Panc1 (cell line): ENCODE results near the gene MTHFS. TPM values are rescaled to one million over a fixed set of nuclear protein-coding genes. Genes with fewer than 3 reads are reported as not detected.

Experiments used
- ATAC-seq: fragments of 200-7000 bp; cut with Tn5 transposase; 2 replicates; pipeline ENCODE4 v1.9.1; 2020; ENCODE audit warnings: mild to moderate bottlenecking, moderate library complexity
- BruUV-seq: library from RNA; stranded (reverse); fragments of 400-500 nt; replicated peaks from 2 replicates; lab custom pipeline; 2021; lab: Mats Ljungman, UMichigan
- CTCF ChIA-PET: fragments of 300-600 bp; sonication (Branson Sonifier 250); formaldehyde crosslinking; loops from one replicate; lab custom pipeline; 2022; ENCODE audit warnings: antibody characterized with exemption; lab: Charles Lee
- POLR2A ChIA-PET: fragments of 300-600 bp; sonication (Branson Sonifier 250); formaldehyde crosslinking; loops from one replicate; lab custom pipeline; 2022; ENCODE audit warnings: antibody characterized with exemption; lab: Charles Lee
- DNase-seq: peaks from one replicate; pipeline ENCODE4 v3.0.0-alpha.2; 2010; ENCODE audit warnings: low read depth, low spot score
- H3K27ac ChIP-seq: 2 replicates; pipeline ENCODE4 v1.5.1; 2011; ENCODE audit warnings: mild to moderate bottlenecking, low read length, inconsistent platforms
- H3K27me3 ChIP-seq: fragments of 200-500 bp; sonication (Bioruptor generic); 2 replicates; pipeline ENCODE4 v1.6.0; 2014; ENCODE audit warnings: low read length, inconsistent platforms; ENCODE audit not compliant: control insufficient read depth, insufficient read depth
- H3K36me3 ChIP-seq: fragments of 200-500 bp; sonication (Bioruptor generic); 2 replicates; pipeline ENCODE4 v1.5.1; 2014; ENCODE audit warnings: inconsistent platforms, mild to moderate bottlenecking, low read length, moderate library complexity; ENCODE audit not compliant: control insufficient read depth, insufficient read depth
- H3K4me1 ChIP-seq: 2 replicates; pipeline ENCODE4 v1.5.1; 2011; ENCODE audit warnings: inconsistent platforms, mild to moderate bottlenecking, low read length, moderate library complexity; ENCODE audit not compliant: control insufficient read depth, insufficient read depth
- H3K4me3 ChIP-seq, 2 experiments: 2 replicates each; pipeline ENCODE4 v1.5.1; 2011 to 2012; ENCODE audit warnings: low read depth in 2 of 2, low read length in 2 of 2, mild to moderate bottlenecking in 2 of 2, inconsistent platforms in 1 of 2, moderate library complexity in 1 of 2
- H3K9me3 ChIP-seq: fragments of 200-500 bp; sonication (Bioruptor generic); 2 replicates; pipeline ENCODE4 v1.5.1; 2014; ENCODE audit warnings: low read depth, mild to moderate bottlenecking, inconsistent platforms, low read length, moderate library complexity; ENCODE audit not compliant: control insufficient read depth, insufficient read depth
- POLR2AphosphoS5 ChIP-seq: IDR thresholded peaks from 2 replicates; pipeline ENCODE4 v1.6.1; 2012; ENCODE audit warnings: mild to moderate bottlenecking, low read depth, low read length, moderate library complexity
- SIN3A ChIP-seq: IDR thresholded peaks from 2 replicates; pipeline ENCODE4 v1.6.1; 2012; ENCODE audit warnings: low read depth, mild to moderate bottlenecking, low read length, moderate library complexity, borderline replicate concordance; ENCODE audit not compliant: insufficient read depth
- TCF7L2 ChIP-seq: IDR thresholded peaks from 2 replicates; pipeline ENCODE4 v1.6.1; 2011; ENCODE audit warnings: mild to moderate bottlenecking, low read depth, low read length, inconsistent platforms
- in situ Hi-C: cut with HindIII; loops from 2 replicates; pipeline ENCODE4 v1.10.0; 2016; ENCODE audit warnings: low sequenced_read_pairs, low pct_unique_long_range_greater_than_20kb
- intact Hi-C: fragments of 100-400 bp; cut with micrococcal nuclease; formaldehyde crosslinking; loops from one replicate; pipeline ENCODE4 v1.10.0; 2022; ENCODE audit not compliant: unreplicated experiment
- total RNA-seq: library from RNA; stranded (reverse); gene quantifications from one replicate; pipeline ENCODE4 v1.2.1, GENCODE V29; 2021; ENCODE audit not compliant: unreplicated experiment
- TF ChIP-seq, protein P1 (sequence below), 2 experiments: IDR thresholded peaks; 2 replicates each; pipeline ENCODE4 v1.6.1; 2011 to 2012; ENCODE audit warnings: low read depth in 2 of 2, control low read depth in 1 of 2, low read length in 1 of 2, mild to moderate bottlenecking in 1 of 2, moderate library complexity in 1 of 2; ENCODE audit not compliant: insufficient read depth in 1 of 2
- TF ChIP-seq, protein P2 (sequence below): fragments of 450-650 bp; IDR thresholded peaks from 2 replicates; pipeline ENCODE4 v1.5.1; 2017; ENCODE audit warnings: mild to moderate bottlenecking

Gene MTHFS
- total RNA-seq, 1 experiment from 2014 or later = 50.0 TPM

DNA sequence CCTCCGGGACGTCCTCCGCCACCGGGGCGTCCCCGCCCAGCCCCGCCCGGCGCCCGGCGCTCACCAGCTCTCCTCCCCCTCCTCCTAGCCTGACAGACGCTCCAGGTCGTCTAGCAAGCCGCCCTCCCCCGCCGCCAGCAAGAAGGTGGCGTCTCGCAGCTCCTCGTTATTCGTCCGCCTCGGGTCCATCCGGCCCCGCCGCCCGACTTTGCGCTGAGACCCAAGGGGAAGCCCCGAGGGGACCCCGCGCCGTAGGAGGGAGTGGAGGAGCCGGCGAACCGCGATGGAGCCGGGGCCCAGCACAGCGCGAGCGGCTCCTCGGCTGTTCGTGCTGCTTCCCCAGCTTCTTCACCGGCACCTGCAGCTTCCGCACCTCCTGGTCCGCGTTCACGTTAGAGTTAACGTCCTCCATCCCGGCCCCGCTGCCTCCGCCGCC lies 26.3 kb upstream of the MTHFS start:
- intact Hi-C loops = loop anchor here (5.0 kb wide), 1 partner anchor 44 kb away; no protein-coding TSS in a partner anchor
- CTCF ChIA-PET = interaction anchor here (0.6 kb wide), 1 partner anchor 60 kb away, joined by 3 read pairs; no protein-coding TSS in a partner anchor

DNA sequence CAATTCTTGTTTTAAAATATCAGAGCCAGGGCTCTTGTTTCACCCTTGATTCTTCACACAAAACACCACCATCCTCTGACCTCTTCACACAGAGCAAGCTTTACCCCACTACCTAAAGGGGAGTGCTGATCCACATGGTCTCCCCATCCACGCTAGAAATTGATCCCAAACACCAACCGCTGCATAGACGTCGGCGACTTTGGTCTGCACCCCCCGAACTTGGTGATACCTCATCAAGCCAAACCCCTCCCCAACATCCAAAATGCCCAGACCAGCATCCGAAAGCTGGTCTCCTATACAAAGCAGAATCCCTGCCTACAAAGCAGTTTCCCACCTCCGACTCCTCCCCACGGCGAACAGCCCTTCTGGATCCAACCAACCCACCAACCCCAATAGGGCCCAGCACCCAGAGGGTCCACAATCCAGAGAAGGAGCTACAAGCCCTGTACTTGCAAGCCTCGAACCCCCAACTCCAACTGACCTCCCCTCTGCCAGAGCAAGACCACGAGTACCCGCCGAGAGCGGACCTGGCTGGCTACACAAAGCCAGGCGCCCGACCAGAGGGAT lies 25.8 kb upstream of the MTHFS start:
- intact Hi-C loops (loop anchor here (5.0 kb wide), 1 partner anchor 45 kb away; no protein-coding TSS in a partner anchor), in situ Hi-C loops (no loop called here)
- TF ChIP-seq, protein P1, sequence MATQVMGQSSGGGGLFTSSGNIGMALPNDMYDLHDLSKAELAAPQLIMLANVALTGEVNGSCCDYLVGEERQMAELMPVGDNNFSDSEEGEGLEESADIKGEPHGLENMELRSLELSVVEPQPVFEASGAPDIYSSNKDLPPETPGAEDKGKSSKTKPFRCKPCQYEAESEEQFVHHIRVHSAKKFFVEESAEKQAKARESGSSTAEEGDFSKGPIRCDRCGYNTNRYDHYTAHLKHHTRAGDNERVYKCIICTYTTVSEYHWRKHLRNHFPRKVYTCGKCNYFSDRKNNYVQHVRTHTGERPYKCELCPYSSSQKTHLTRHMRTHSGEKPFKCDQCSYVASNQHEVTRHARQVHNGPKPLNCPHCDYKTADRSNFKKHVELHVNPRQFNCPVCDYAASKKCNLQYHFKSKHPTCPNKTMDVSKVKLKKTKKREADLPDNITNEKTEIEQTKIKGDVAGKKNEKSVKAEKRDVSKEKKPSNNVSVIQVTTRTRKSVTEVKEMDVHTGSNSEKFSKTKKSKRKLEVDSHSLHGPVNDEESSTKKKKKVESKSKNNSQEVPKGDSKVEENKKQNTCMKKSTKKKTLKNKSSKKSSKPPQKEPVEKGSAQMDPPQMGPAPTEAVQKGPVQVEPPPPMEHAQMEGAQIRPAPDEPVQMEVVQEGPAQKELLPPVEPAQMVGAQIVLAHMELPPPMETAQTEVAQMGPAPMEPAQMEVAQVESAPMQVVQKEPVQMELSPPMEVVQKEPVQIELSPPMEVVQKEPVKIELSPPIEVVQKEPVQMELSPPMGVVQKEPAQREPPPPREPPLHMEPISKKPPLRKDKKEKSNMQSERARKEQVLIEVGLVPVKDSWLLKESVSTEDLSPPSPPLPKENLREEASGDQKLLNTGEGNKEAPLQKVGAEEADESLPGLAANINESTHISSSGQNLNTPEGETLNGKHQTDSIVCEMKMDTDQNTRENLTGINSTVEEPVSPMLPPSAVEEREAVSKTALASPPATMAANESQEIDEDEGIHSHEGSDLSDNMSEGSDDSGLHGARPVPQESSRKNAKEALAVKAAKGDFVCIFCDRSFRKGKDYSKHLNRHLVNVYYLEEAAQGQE (IDR thresholded peaks at IDR 0.05; ENCODE audit: insufficient read depth in 1 of 2, low read depth in 2 of 2, low read length in 1 of 2) = no peak
- TF ChIP-seq POLR2AphosphoS5 (peak; percentile 16; the same call in 1 of the 2 replicates), SIN3A (no peak), TCF7L2 (no peak)
- Histone ChIP-seq H3K4me3 (peak overlapping the region; percentile 97), H3K27ac (peak overlapping the region; percentile 81), H3K9me3 (peaks cover 37% of the 10 kb centered on the region), H3K27me3 (no peaks in the 10 kb centered on the region), H3K36me3 (peaks cover 2% of the 10 kb centered on the region), H3K4me1 (0 out of 2 replicates have a peak, but pooled peaks cover 3% of the 10 kb centered on the region)
- BruUV-seq = no TSS peak
- DNase-seq = no peak
- peak; percentile 22 for ATAC-seq
- ChIA-PET POLR2A (interaction anchor here (0.7 to 1.4 kb wide), 4 partner anchors 8 to 1875 kb away, joined by 3 to 8 read pairs (median 4); partner anchors contain the start of gene BCL2A1), CTCF (no interaction called here)

More for the DNA sequence above, 26.3 kb upstream of the MTHFS start:
- Histone ChIP-seq H3K36me3 (peaks cover 2% of the 10 kb centered on the region), H3K27me3 (no peaks in the 10 kb centered on the region), H3K27ac (peak overlapping the region; percentile 81), H3K9me3 (peaks cover 32% of the 10 kb centered on the region), H3K4me3 (peak overlapping the region; percentile 97), H3K4me1 (0 out of 2 replicates have a peak, but pooled peaks cover 3% of the 10 kb centered on the region)
- in situ Hi-C loops = no loop called here
- DNase-seq (no peak), ATAC-seq (peak; percentile 78)
- TF ChIP-seq POLR2AphosphoS5 (no peak), SIN3A (no peak), TCF7L2 (no peak)
- TF ChIP-seq, protein P1 (IDR thresholded peaks at IDR 0.05; ENCODE audit: insufficient read depth in 1 of 2, low read depth in 2 of 2, low read length in 1 of 2) = no peak
- TF ChIP-seq, protein P2, sequence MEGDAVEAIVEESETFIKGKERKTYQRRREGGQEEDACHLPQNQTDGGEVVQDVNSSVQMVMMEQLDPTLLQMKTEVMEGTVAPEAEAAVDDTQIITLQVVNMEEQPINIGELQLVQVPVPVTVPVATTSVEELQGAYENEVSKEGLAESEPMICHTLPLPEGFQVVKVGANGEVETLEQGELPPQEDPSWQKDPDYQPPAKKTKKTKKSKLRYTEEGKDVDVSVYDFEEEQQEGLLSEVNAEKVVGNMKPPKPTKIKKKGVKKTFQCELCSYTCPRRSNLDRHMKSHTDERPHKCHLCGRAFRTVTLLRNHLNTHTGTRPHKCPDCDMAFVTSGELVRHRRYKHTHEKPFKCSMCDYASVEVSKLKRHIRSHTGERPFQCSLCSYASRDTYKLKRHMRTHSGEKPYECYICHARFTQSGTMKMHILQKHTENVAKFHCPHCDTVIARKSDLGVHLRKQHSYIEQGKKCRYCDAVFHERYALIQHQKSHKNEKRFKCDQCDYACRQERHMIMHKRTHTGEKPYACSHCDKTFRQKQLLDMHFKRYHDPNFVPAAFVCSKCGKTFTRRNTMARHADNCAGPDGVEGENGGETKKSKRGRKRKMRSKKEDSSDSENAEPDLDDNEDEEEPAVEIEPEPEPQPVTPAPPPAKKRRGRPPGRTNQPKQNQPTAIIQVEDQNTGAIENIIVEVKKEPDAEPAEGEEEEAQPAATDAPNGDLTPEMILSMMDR = no peak
- BruUV-seq = no TSS peak
- POLR2A ChIA-PET = interaction anchor here (1.1 to 1.4 kb wide), 2 partner anchors 8 to 47 kb away, joined by 3 to 8 read pairs; partner anchors contain the start of gene BCL2A1
